Aorta (tissue), 5 donors: ENCODE data around the gene HECTD4. TPM values are rescaled to one million over a fixed set of nuclear protein-coding genes. Genes with fewer than 3 reads are reported as not detected.
"Not testable (repeated sequence)": the region's sequence is repeated elsewhere in the genome, so short reads cannot be mapped to it uniquely, and the experiment has no call there.

Source experiments
- ATAC-seq: fragments of 200-7000 bp; cut with Tn5 transposase; one replicate; pipeline ENCODE4 v1.9.1; 2022; ENCODE audit warnings: moderate library complexity; ENCODE audit not compliant: low FRiP score
- DNase-seq, 2 donors: peaks; one replicate each; pipeline ENCODE4 v3.0.0-alpha.2; 2020
- H3K27ac ChIP-seq, 2 donors: one replicate each; pipeline ENCODE4 v1.5.1; 2013; ENCODE audit warnings: low read length in 2 of 2, mild to moderate bottlenecking in 2 of 2, moderate library complexity in 2 of 2, control low read depth in 1 of 2, inconsistent platforms in 1 of 2, low read depth in 1 of 2
- H3K27me3 ChIP-seq, 2 donors: one replicate each; pipeline ENCODE4 v1.6.1; 2013; ENCODE audit warnings: control low read depth in 1 of 2, low read length in 1 of 2, mild to moderate bottlenecking in 1 of 2, moderate library complexity in 1 of 2; ENCODE audit not compliant: insufficient read depth in 2 of 2, control insufficient read depth in 1 of 2
- H3K36me3 ChIP-seq, 2 donors: one replicate each; pipeline ENCODE4 v1.6.1; 2013; ENCODE audit warnings: control low read depth in 1 of 2, low read length in 1 of 2, mild to moderate bottlenecking in 1 of 2; ENCODE audit not compliant: insufficient read depth in 2 of 2, control insufficient read depth in 1 of 2
- H3K4me1 ChIP-seq, 2 donors: one replicate each; pipeline ENCODE4 v1.6.1; 2013; ENCODE audit warnings: low read length in 2 of 2, control low read depth in 1 of 2, mild to moderate bottlenecking in 1 of 2, moderate library complexity in 1 of 2; ENCODE audit not compliant: insufficient read depth in 2 of 2, control insufficient read depth in 1 of 2
- H3K4me3 ChIP-seq, 2 donors: one replicate each; pipeline ENCODE4 v1.5.1; 2013; ENCODE audit warnings: low read length in 2 of 2, control low read depth in 1 of 2, mild to moderate bottlenecking in 1 of 2
- H3K9me3 ChIP-seq: one replicate; pipeline ENCODE4 v1.6.1; 2013; ENCODE audit warnings: mild to moderate bottlenecking, low read length; ENCODE audit not compliant: control insufficient read depth
- WGBS, 2 donors: extraction: QIAGEN DNeasy Blood & Tissue Kit; methylation state at CpG; one replicate each; pipeline ENCODE4 v1.1.7; 2013; 5-methylcytosine and 5-hydroxymethylcytosine counted together
- intact Hi-C, 2 donors: fragments of 100-400 bp; cut with DNase I; formaldehyde crosslinking; loops; one replicate each; pipeline versions ENCODE4 v1.14.2 to v1.15.0; 2022
- polyA plus RNA-seq, 2 donors: library from polyadenylated mRNA; stranded (reverse); fragments of 200-250 nt; gene quantifications; one replicate each; pipeline ENCODE4 v1.2.3, GENCODE V29; 2013
- total RNA-seq, 2 donors: library from RNA; stranded (reverse); fragmentation: NEBNext Ultra II Directional; extraction: Animal tissue kit (Norgen Biotek cat#: 25700); gene quantifications; one replicate each; pipeline ENCODE4 v1.2.1, GENCODE V29; 2021
- donor health status: healthy with polysubstance abuse.
- donor health status: Bipolar disorder and iron deficiency.
- donor health status: DM: no; HTN: no; CAD: no.
- donor health status: DM: no; HTN: no; CAD: no.
- donor health status: DM: yes; HTN: yes; CAD: no.

The HECTD4 gene
- total and polyA plus RNA-seq, 4 donors, result 16.0 to 78.5 (median 44.5) TPM

DNA sequence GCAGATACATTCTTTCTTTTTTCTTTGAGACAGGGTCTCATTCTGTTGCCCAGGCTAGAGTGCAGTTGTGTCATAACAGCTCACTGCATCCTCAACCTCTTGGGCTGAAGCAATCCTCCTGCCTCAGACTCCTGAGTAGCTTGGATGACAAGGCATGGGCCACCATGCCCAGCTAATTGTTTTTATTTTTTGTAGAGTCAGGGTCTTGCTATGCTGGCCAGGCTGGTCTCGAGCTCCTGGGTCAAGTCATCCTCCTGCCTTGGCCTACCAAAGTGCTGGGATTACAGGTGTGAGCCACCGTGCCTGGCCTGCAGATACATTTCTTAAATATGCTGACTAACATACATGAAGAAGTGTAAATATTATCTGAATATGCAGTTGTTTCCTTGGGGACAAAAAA is 115.8 kb downstream of the HECTD4 start:
- DNase-seq (no peak), ATAC-seq (no peak)
- no peaks in the 10 kb centered on the region for H3K4me1 ChIP-seq
- no peak overlapping the region for H3K4me3 ChIP-seq
- H3K36me3 ChIP-seq, result peaks cover 3 to 7% of the 10 kb centered on the region in 2 donors
- H3K9me3 ChIP-seq, result no peaks in the 10 kb centered on the region
- intact Hi-C loops, result no loop called here
- H3K27ac ChIP-seq, result no peak overlapping the region
- H3K27me3 ChIP-seq, result no peaks in the 10 kb centered on the region
- WGBS, 2 donors, result 96% methylated on average over 2 of the region's 2 CpGs

DNA sequence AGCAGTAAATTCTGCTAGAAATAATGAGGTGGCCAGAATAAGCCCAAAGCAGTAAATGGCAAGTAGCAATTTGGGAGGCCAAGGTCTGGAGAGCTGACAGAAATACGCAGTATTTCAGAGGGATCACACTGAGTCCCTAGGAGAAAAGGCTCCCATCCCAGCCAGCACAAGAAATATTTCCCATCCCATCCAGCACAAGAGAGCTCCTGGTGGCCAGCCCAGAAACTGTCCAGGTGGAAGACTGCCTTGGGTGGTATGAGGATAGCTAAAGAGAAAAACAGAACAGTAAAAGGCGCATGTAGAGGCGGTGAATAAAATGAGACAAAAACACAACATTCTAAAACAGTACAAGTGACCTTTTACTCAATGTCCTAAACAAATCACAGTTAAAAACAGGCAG is 120.7 kb downstream of the HECTD4 start:
- no peak for ATAC-seq
- DNase-seq, result no peak
- H3K36me3 ChIP-seq, result peaks cover 0 to 8% of the 10 kb centered on the region in 2 donors
- H3K9me3 ChIP-seq, result no peaks in the 10 kb centered on the region
- 93 to 95% methylated on average over 3 of the region's 3 CpGs for WGBS, 2 donors
- H3K27me3 ChIP-seq, result no peaks in the 10 kb centered on the region
- H3K4me3 ChIP-seq, result no peak overlapping the region
- no peaks in the 10 kb centered on the region for H3K4me1 ChIP-seq
- intact Hi-C loops, result no loop called here
- no peak overlapping the region for H3K27ac ChIP-seq

DNA sequence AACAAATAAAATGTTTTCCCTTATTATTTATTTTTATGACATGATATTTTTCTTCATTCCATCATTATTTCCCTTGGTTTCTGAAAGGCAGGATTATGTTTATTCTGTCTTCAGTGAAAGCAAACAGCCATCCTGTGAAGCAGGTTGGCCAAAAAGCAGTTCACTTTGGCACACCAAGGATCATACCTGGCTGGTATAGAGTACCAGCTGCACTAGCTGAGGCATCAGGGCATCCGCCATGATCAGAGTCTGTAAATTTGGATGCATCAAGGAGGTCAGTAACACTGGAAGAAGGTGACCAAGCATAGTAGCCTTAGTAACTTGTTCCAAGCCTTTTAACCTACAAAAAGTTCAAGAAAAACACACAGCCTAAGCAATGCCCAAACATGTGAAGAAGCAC is 123.3 kb downstream of the HECTD4 start:
- intact Hi-C loops, result no loop called here
- ATAC-seq (no peak), DNase-seq (no peak)
- H3K36me3 ChIP-seq, result peaks cover 3 to 6% of the 10 kb centered on the region in 2 donors
- H3K4me1 ChIP-seq, result no peaks in the 10 kb centered on the region
- no peaks in the 10 kb centered on the region for H3K27me3 ChIP-seq
- no peak overlapping the region for H3K27ac ChIP-seq
- H3K4me3 ChIP-seq, result no peak overlapping the region
- H3K9me3 ChIP-seq, result no peaks in the 10 kb centered on the region
- WGBS, 2 donors, result 93 to 96% methylated on average over 1 of the region's 1 CpG

DNA sequence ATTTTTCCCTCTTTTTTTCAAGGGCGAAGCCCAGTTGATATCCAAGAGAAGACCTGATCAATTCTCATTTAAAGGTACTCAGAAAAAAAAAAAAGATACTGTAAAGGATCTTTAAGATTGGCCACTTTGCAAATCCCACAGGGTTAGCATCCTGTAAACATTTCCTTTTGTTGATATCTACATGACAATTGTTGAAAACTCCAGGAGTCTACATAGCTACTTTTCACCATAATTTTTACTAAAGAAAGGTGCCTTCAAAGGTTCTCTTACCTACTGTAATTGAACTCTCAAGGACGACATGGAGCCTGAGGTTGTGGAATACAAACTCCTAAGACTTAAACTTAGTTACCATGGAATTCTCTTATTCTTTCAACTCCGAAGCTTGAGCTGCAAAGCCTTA is 125.5 kb downstream of the HECTD4 start:
- 77 to 80% methylated on average over 3 of the region's 3 CpGs for WGBS, 2 donors
- no peak overlapping the region for H3K4me3 ChIP-seq
- H3K27me3 ChIP-seq, result no peaks in the 10 kb centered on the region
- no peaks in the 10 kb centered on the region for H3K4me1 ChIP-seq
- H3K9me3 ChIP-seq, result no peaks in the 10 kb centered on the region
- peaks cover 3 to 9% of the 10 kb centered on the region in 2 donors for H3K36me3 ChIP-seq
- intact Hi-C loops, result no loop called here
- no peak for DNase-seq
- no peak for ATAC-seq
- no peak overlapping the region for H3K27ac ChIP-seq

DNA sequence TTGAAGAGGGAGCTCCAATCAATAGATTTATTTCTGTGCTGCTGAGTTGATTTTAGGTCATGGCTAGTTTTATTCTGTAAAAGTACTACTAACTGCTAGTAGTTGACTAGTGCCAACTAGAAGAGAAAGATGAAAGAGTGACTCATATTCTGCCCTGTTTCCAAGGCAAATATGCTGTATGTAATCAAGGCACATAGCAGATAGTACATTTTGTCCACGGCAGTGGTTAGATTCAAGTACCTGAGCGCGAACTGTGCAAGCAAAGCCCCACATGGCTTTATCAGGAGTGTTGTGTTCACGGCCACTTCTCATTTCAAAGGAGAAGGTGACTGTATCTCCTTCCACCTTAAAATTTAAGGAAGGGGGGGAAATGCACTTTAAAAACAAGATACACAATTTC is 130.0 kb downstream of the HECTD4 start:
- 47 to 72% methylated on average over 4 of the region's 4 CpGs for WGBS, 2 donors
- no peak for ATAC-seq
- H3K4me3 ChIP-seq, result no peak overlapping the region
- no peak for DNase-seq
- peaks cover 5 to 7% of the 10 kb centered on the region in 2 donors for H3K36me3 ChIP-seq
- no peaks in the 10 kb centered on the region for H3K27me3 ChIP-seq
- intact Hi-C loops, result no loop called here
- H3K27ac ChIP-seq, result no peak overlapping the region
- no peaks in the 10 kb centered on the region for H3K9me3 ChIP-seq
- H3K4me1 ChIP-seq, result no peaks in the 10 kb centered on the region

DNA sequence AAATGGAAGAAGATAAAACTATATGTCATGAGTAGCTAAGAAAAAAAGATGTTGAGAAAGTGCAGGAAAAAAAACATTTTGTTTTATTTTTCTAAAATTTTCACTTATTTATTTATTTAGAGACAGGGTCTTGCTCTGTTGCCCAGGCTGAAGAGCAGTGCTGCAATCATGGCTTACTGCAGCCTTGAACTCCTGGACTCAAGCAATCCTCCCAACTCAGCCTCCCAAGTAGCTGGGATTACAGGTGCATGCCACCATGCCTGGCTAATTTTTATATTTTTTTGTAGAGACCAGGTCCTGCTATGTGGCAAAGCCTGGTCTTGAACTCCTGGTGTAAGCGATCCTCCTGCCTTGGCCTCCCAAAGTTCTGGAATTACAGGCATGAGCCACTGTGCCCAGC is 137.3 kb downstream of the HECTD4 start:
- 96 to 100% methylated on average over 1 of the region's 1 CpG for WGBS, 2 donors
- H3K36me3 ChIP-seq, H3K4me1 ChIP-seq, H3K27ac ChIP-seq, DNase-seq, H3K4me3 ChIP-seq, ATAC-seq, H3K9me3 ChIP-seq, intact Hi-C loops, H3K27me3 ChIP-seq: not testable (repeated sequence)

DNA sequence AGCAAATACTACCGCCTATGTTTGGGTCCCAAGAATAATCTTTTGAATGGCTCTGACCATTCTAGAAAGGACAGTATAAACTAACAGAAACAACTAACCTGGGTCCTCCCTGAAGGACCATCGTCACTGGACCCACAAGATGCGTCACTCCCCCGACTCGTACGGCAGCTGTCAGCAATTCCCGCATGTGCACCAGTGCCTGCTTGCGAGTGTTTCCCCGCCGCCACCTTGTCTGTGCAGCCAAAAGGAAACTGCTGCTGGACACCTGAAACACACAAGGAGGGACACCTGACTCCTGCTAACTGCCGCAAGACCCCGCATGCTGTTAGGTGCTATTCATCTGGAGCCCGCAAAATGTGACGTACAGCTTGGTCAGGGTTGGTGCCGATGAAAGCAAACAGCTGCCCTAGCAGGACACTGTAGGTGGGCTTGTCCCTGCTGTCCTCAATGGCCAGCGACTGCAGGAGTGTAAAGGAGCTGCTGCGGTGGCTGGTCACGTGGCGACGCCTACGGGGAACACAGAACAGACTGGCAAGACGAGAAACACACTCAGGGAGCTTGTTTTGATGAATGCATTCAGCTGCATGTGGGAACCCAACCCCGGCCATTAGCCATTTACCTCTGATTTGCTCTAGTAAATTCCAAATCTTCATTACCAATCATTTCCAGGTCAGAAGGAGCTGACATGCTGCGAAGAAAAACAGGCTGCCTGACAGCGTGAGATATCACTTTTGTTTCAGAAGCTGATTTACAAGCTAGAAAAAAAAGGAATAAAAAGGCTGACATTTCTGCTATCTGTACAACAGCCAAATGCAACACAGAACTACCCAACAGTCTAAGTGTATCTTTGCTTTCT is 138.7 kb downstream of the HECTD4 start:
- ATAC-seq, result no peak
- 88 to 89% methylated on average over 25 of the region's 25 CpGs for WGBS, 2 donors

DNA sequence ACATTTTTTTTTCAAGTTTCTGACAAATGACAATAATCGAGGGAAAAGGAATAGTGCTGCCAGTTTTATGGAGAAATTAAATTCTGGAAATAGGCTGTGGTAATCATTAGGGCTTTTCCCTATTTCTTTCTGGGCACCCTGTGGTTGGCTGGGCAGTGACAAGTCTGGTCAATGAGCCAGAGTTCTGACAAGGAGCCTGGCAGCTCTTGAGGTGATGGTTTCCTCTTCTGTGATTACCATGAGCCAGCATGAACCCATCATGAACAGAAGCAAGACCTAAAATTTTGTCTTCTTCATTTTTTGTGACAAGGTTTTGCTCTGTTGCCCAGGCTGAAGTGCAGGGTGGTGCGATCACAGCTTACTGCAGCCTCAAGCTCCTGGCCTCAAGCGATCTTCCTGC is 141.1 kb downstream of the HECTD4 start:
- no peak overlapping the region for H3K4me3 ChIP-seq
- H3K27ac ChIP-seq, result no peak overlapping the region
- ATAC-seq, result no peak
- H3K4me1 ChIP-seq, result no peaks in the 10 kb centered on the region
- H3K27me3 ChIP-seq, result no peaks in the 10 kb centered on the region
- peaks cover 9 to 11% of the 10 kb centered on the region in 2 donors for H3K36me3 ChIP-seq
- no peaks in the 10 kb centered on the region for H3K9me3 ChIP-seq
- no peak for DNase-seq
- intact Hi-C loops, result no loop called here
- WGBS, 2 donors, result 68% methylated on average over 3 of the region's 3 CpGs

More for the DNA sequence above, 138.7 kb downstream of the HECTD4 start:
- Histone ChIP-seq H3K9me3 (no peaks in the 10 kb centered on the region), H3K36me3 (peaks cover 9% of the 10 kb centered on the region in 2 donors), H3K4me1 (no peaks in the 10 kb centered on the region), H3K27me3 (no peaks in the 10 kb centered on the region), H3K27ac (no peak overlapping the region), H3K4me3 (no peak overlapping the region)
- intact Hi-C loops, result no loop called here
- DNase-seq, result no peak

DNA sequence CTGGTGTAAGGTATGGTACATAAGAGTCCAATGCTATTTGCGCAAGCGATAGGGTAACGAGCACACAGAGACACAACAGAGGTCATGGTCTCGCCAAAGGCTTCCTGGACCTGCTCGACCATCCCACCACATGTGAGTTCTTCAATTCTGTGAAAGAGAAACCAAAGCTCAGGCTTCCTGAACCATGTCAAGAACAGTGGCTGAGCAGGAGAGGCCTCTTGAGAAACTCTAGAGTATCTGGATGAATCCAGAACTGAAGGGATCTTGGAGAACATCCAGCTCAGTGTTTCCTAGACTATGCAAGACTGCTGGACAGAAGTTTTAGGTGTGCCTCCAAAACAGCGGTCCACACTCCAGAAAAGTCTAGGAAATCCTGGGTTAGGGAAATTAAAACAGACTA is 142.3 kb downstream of the HECTD4 start:
- intact Hi-C loops, result no loop called here
- H3K4me1 ChIP-seq, result no peaks in the 10 kb centered on the region
- H3K9me3 ChIP-seq, result no peaks in the 10 kb centered on the region
- H3K27me3 ChIP-seq, result no peaks in the 10 kb centered on the region
- WGBS, 2 donors, result 96 to 98% methylated on average over 6 of the region's 6 CpGs
- H3K36me3 ChIP-seq, result peaks cover 7 to 16% of the 10 kb centered on the region in 2 donors
- no peak overlapping the region for H3K4me3 ChIP-seq
- H3K27ac ChIP-seq, result no peak overlapping the region
- ATAC-seq (no peak), DNase-seq (no peak)
